H9 (cell line): ENCODE data around the gene MROH7. TPM values are rescaled to one million over a fixed set of nuclear protein-coding genes. Genes with fewer than 3 reads are reported as not detected.

ENCODE experiments used
- DNase-seq: peaks from one replicate; pipeline ENCODE4 v3.0.0-alpha.2; 2017
- H2AFZ ChIP-seq: one replicate; pipeline ENCODE4 v1.6.1; 2013; ENCODE audit warnings: mild to moderate bottlenecking, low read length, control low read depth, moderate library complexity
- H2AK5ac ChIP-seq: 2 replicates; pipeline ENCODE4 v1.6.1; 2013; ENCODE audit warnings: low read length, control low read depth, mixed read lengths; ENCODE audit not compliant: insufficient read length
- H2BK120ac ChIP-seq: one replicate; pipeline ENCODE4 v1.6.1; 2013; ENCODE audit warnings: low read depth, mild to moderate bottlenecking, low read length, control low read depth, inconsistent platforms; ENCODE audit not compliant: poor library complexity, severe bottlenecking
- H2BK12ac ChIP-seq: 2 replicates; pipeline ENCODE4 v1.6.1; 2013; ENCODE audit warnings: low read length, control low read depth, mixed read lengths, low read depth; ENCODE audit not compliant: insufficient read length
- H2BK15ac ChIP-seq: 2 replicates; pipeline ENCODE4 v1.6.1; 2013; ENCODE audit warnings: low read depth, low read length, control low read depth
- H2BK20ac ChIP-seq: one replicate; pipeline ENCODE4 v1.6.1; 2013; ENCODE audit warnings: low read depth, mild to moderate bottlenecking, low read length, control low read depth, inconsistent platforms; ENCODE audit not compliant: poor library complexity, severe bottlenecking
- H2BK5ac ChIP-seq: 2 replicates; pipeline ENCODE4 v1.6.1; 2013; ENCODE audit warnings: low read length, control low read depth, mixed read lengths; ENCODE audit not compliant: insufficient read length
- H3K14ac ChIP-seq: 2 replicates; pipeline ENCODE4 v1.6.1; 2013; ENCODE audit warnings: low read length, control low read depth; ENCODE audit not compliant: insufficient read depth
- H3K18ac ChIP-seq: 2 replicates; pipeline ENCODE4 v1.6.1; 2013; ENCODE audit warnings: low read depth, mild to moderate bottlenecking, mixed read lengths, low read length, control low read depth; ENCODE audit not compliant: insufficient read length
- H3K23ac ChIP-seq: 2 replicates; pipeline ENCODE4 v1.6.1; 2013; ENCODE audit warnings: low read length, control low read depth, mixed read lengths, low read depth; ENCODE audit not compliant: insufficient read length
- H3K23me2 ChIP-seq: 2 replicates; pipeline ENCODE4 v1.6.1; 2013; ENCODE audit warnings: low read depth, mild to moderate bottlenecking, mixed read lengths, low read length, control low read depth; ENCODE audit not compliant: insufficient read length, poor library complexity, severe bottlenecking
- H3K27ac ChIP-seq: 2 replicates; pipeline ENCODE4 v1.5.1; 2013; ENCODE audit warnings: low read length, control low read depth, mixed read lengths, low read depth; ENCODE audit not compliant: insufficient read length
- H3K27me3 ChIP-seq: 2 replicates; pipeline ENCODE4 v1.6.1; 2013; ENCODE audit warnings: low read length, control low read depth, inconsistent platforms; ENCODE audit not compliant: insufficient read depth
- H3K4ac ChIP-seq: 2 replicates; pipeline ENCODE4 v1.6.1; 2013; ENCODE audit warnings: low read depth, mild to moderate bottlenecking, control low read depth, inconsistent platforms, low read length, moderate library complexity
- H3K4me1 ChIP-seq: 2 replicates; pipeline ENCODE4 v1.6.1; 2013; ENCODE audit warnings: low read length, control low read depth, inconsistent platforms; ENCODE audit not compliant: insufficient read depth
- H3K4me2 ChIP-seq: 2 replicates; pipeline ENCODE4 v1.6.1; 2013; ENCODE audit warnings: low read length, control low read depth, mixed read lengths; ENCODE audit not compliant: insufficient read length, insufficient read depth
- H3K56ac ChIP-seq: 2 replicates; pipeline ENCODE4 v1.6.1; 2013; ENCODE audit warnings: low read depth, mild to moderate bottlenecking, mixed read lengths, low read length, control low read depth; ENCODE audit not compliant: insufficient read length
- H3K79me1 ChIP-seq: 2 replicates; pipeline ENCODE4 v1.6.1; 2013; ENCODE audit warnings: low read depth, mild to moderate bottlenecking, moderate library complexity, low read length, control low read depth, inconsistent platforms; ENCODE audit not compliant: insufficient read depth, poor library complexity, severe bottlenecking
- H3K79me2 ChIP-seq: 2 replicates; pipeline ENCODE4 v1.6.1; 2013; ENCODE audit warnings: low read length, control low read depth, inconsistent platforms; ENCODE audit not compliant: insufficient read depth
- H3K9ac ChIP-seq: 2 replicates; pipeline ENCODE4 v1.6.1; 2013; ENCODE audit warnings: low read length, control low read depth, mixed read lengths; ENCODE audit not compliant: insufficient read length; ENCODE audit errors: extremely low read depth
- H3K9me3 ChIP-seq: one replicate; pipeline ENCODE4 v1.6.1; 2013; ENCODE audit warnings: low read depth, low read length, inconsistent platforms; ENCODE audit not compliant: control insufficient read depth
- H3T11ph ChIP-seq: one replicate; pipeline ENCODE4 v1.6.1; 2013; ENCODE audit warnings: mild to moderate bottlenecking, low read length, control low read depth, inconsistent platforms
- H4K20me1 ChIP-seq: one replicate; pipeline ENCODE4 v1.6.1; 2013; ENCODE audit not compliant: control insufficient read depth, insufficient read length, insufficient read depth
- H4K5ac ChIP-seq: 2 replicates; pipeline ENCODE4 v1.6.1; 2013; ENCODE audit warnings: low read depth, mild to moderate bottlenecking, mixed read lengths, low read length, control low read depth; ENCODE audit not compliant: insufficient read length
- H4K8ac ChIP-seq: replicated peaks from 2 replicates; pipeline ENCODE4 v1.6.1; 2013; ENCODE audit warnings: low read length, control low read depth, mixed read lengths, low read depth; ENCODE audit not compliant: insufficient read length
- H4K91ac ChIP-seq: 2 replicates; pipeline ENCODE4 v1.6.1; 2013; ENCODE audit warnings: low read depth, mild to moderate bottlenecking, moderate library complexity, mixed read lengths, low read length, control low read depth; ENCODE audit not compliant: insufficient read length
- H3K27ac Mint-ChIP-seq, 3 experiments: 2 replicates in 2 of 3; 3 replicates in 1 of 3; pipeline ENCODE4 v1.8.0; 2020 to 2021; ENCODE audit warnings: mixed read lengths in 3 of 3, mild to moderate bottlenecking in 1 of 3, moderate library complexity in 1 of 3
- H3K27me3 Mint-ChIP-seq: 2 replicates; pipeline ENCODE4 v1.8.0; 2021; ENCODE audit warnings: low read depth, mild to moderate bottlenecking, moderate library complexity, mixed read lengths
- H3K36me3 Mint-ChIP-seq, 3 experiments: 2 replicates in 2 of 3; 3 replicates in 1 of 3; pipeline ENCODE4 v1.8.0; 2020 to 2021; ENCODE audit warnings: low read depth in 3 of 3, mixed read lengths in 3 of 3; ENCODE audit not compliant: insufficient read depth in 1 of 3
- H3K4me1 Mint-ChIP-seq, 2 experiments: 2 replicates each; pipeline ENCODE4 v1.8.0; 2020; ENCODE audit warnings: mixed read lengths in 2 of 2
- H3K4me3 Mint-ChIP-seq, 2 experiments: 2 replicates in 1 of 2; 3 replicates in 1 of 2; pipeline ENCODE4 v1.8.0; 2020 to 2021; ENCODE audit warnings: mild to moderate bottlenecking in 2 of 2, mixed read lengths in 2 of 2, moderate library complexity in 1 of 2
- H3K9me3 Mint-ChIP-seq, 2 experiments: 2 replicates in 1 of 2; 3 replicates in 1 of 2; pipeline ENCODE4 v1.8.0; 2020; ENCODE audit warnings: mild to moderate bottlenecking in 2 of 2, mixed read lengths in 2 of 2, moderate library complexity in 1 of 2
- CTCF ChIP-seq: fragments of 200-600 bp; sonication (generic); conservative IDR thresholded peaks from 3 replicates; pipeline ENCODE4 v1.8.0; 2021; ENCODE audit warnings: antibody characterized with exemption, mild to moderate bottlenecking
- WGBS: extraction: QIAGEN DNeasy Blood & Tissue Kit; methylation state at CpG from one replicate; pipeline ENCODE4 v1.1.7; 2013; ENCODE audit warnings: missing lambda C conversion rate, low lambda C conversion rate, mixed read lengths; ENCODE audit not compliant: insufficient read length; ENCODE audit errors: extremely low coverage; 5-methylcytosine and 5-hydroxymethylcytosine counted together
- total RNA-seq: library from RNA; stranded (reverse); gene quantifications from 2 replicates; pipeline ENCODE4 v1.2.1, GENCODE V29; 2021

MROH7 gene
- total RNA-seq, 1 experiment from 2014 or later, result 0.09 TPM

GRCh38 chr1:54680387-54680786 lies 38.8 kb downstream of the MROH7 start:
- Histone ChIP-seq H4K20me1 (no peaks in the 10 kb centered on the region), H3K27ac (no peak overlapping the region), H3T11ph (no peak overlapping the region), H2AK5ac (no peak overlapping the region), H3K4me2 (no peak overlapping the region), H3K4ac (no peak overlapping the region), H2BK5ac (no peak overlapping the region), H4K5ac (no peak overlapping the region), H3K9ac (no peak overlapping the region), H3K23ac (no peak overlapping the region), H3K56ac (no peak overlapping the region), H3K27me3 (no peaks in the 10 kb centered on the region), H3K18ac (no peak overlapping the region), H4K91ac (no peak overlapping the region), H3K23me2 (peaks cover 4% of the 10 kb centered on the region), H2BK15ac (no peak overlapping the region), H2BK12ac (no peak overlapping the region), H2BK120ac (no peak overlapping the region), H3K79me2 (no peaks in the 10 kb centered on the region), H3K14ac (0 out of 2 replicates have a peak overlapping the region, but pooled peaks have one; percentile 11), H3K4me1 (no peaks in the 10 kb centered on the region), H2BK20ac (no peak overlapping the region), H3K9me3 (no peaks in the 10 kb centered on the region), H3K79me1 (no peaks in the 10 kb centered on the region), H4K8ac (no peak overlapping the region), H2AFZ (no peak overlapping the region)
- Mint-ChIP-seq H3K27ac (peak overlapping the region; percentile 3 to 41 (median 27); a peak in 3 of 7 replicates), H3K27me3 (no peaks in the 10 kb centered on the region), H3K4me1 (peaks cover 5 to 18% of the 10 kb centered on the region in 2 experiments), H3K36me3 (no peaks in the 10 kb centered on the region), H3K4me3 (no peak overlapping the region), H3K9me3 (no peaks in the 10 kb centered on the region; a peak in 1 of 5 replicates)
- TF ChIP-seq CTCF, result no peak
- DNase-seq, result no peak
- no CpG with 5 or more reads among the region's 8 CpGs for WGBS
